K562 (cell line): ENCODE results near the gene CASP9. TPM values are rescaled to one million over a fixed set of nuclear protein-coding genes. Genes with fewer than 3 reads are reported as not detected.
"Not testable (repeated sequence)": the region's sequence is repeated elsewhere in the genome, so short reads cannot be mapped to it uniquely, and the experiment has no call there.

ENCODE experiments used
- ATAC-seq: fragments of 200-7000 bp; cut with Tn5 transposase; 3 replicates; pipeline ENCODE4 v1.9.1; 2020; ENCODE audit warnings: moderate library complexity
- BruUV-seq: library from RNA; stranded (reverse); fragments of 400-500 nt; replicated peaks from 2 replicates; lab custom pipeline; 2021; lab: Mats Ljungman, UMichigan
- CTCF ChIA-PET: fragments of 300-600 bp; formaldehyde crosslinking; extraction: SDS; loops from one replicate; lab custom pipeline; 2021; ENCODE audit warnings: low intra/inter-chr PET ratio; lab: Yijun Ruan, JAX
- POLR2A ChIA-PET: fragments of 300-600, 350-650 bp; sonication (Branson Sonifier 250); formaldehyde crosslinking; extraction: SDS; loops from one replicate; lab custom pipeline; 2021; ENCODE audit warnings: antibody characterized with exemption, inconsistent platforms; lab: Yijun Ruan, JAX
- DNase-seq, 4 experiments: peaks; one replicate each; pipeline versions ENCODE4 v3.0.0 to v3.0.0-alpha.2; 2011 to 2018; ENCODE audit warnings: low spot score in 3 of 4, mixed read lengths in 3 of 4; ENCODE audit errors: extremely low read depth in 1 of 4
- FAIRE-seq: peaks from 2 replicates; lab custom pipeline; 2011; peaks lifted over from hg19 to GRCh38; lab: Jason Lieb, UNC
- H2AFZ ChIP-seq: 2 replicates; pipeline ENCODE4 v1.6.0; 2011; ENCODE audit warnings: low read depth, low read length, control low read depth, inconsistent platforms
- H3K27ac ChIP-seq: fragments of 200-600 bp; 3 replicates; pipeline ENCODE4 v1.8.0; 2011; ENCODE audit warnings: low read depth, mild to moderate bottlenecking, control low read depth, inconsistent platforms, low read length, moderate library complexity, mixed read lengths; ENCODE audit errors: extremely low read depth
- H3K27me3 ChIP-seq, 2 experiments: fragments of 300-600 bp in 1 of 2; 2 replicates in 1 of 2; 3 replicates in 1 of 2; pipeline versions ENCODE4 v1.6.0 to v1.8.0; 2011; ENCODE audit warnings: inconsistent platforms in 2 of 2, low read length in 2 of 2, mild to moderate bottlenecking in 1 of 2, mixed read lengths in 1 of 2, moderate library complexity in 1 of 2; ENCODE audit not compliant: control insufficient read depth in 2 of 2, insufficient read depth in 2 of 2
- H3K36me3 ChIP-seq: fragments of 300-600 bp; 3 replicates; pipeline ENCODE4 v1.8.0; 2011; ENCODE audit warnings: mild to moderate bottlenecking, low read length, inconsistent platforms; ENCODE audit not compliant: control insufficient read depth, insufficient read depth
- H3K4me1 ChIP-seq, 2 experiments: fragments of 200-600 bp in 1 of 2; replicated peaks in 1 of 2; 2 replicates in 1 of 2; 3 replicates in 1 of 2; pipeline versions ENCODE4 v1.5.1 to v1.8.0; 2011; ENCODE audit warnings: inconsistent platforms in 2 of 2, low read length in 2 of 2, mild to moderate bottlenecking in 1 of 2, mixed read lengths in 1 of 2, moderate library complexity in 1 of 2; ENCODE audit not compliant: control insufficient read depth in 2 of 2, insufficient read depth in 2 of 2
- H3K4me2 ChIP-seq: 2 replicates; pipeline ENCODE4 v1.6.1; 2011; ENCODE audit warnings: low read length, control low read depth, inconsistent platforms, mixed read lengths; ENCODE audit not compliant: insufficient read depth
- H3K4me3 ChIP-seq: fragments of 200-600 bp; sonication (generic), shearing (Covaris generic); 2 replicates; pipeline ENCODE4 v1.5.1; 2016; ENCODE audit warnings: control low read depth, inconsistent platforms
- H3K79me2 ChIP-seq: fragments of 200-600 bp; 3 replicates; pipeline ENCODE4 v1.8.0; 2011; ENCODE audit warnings: low read length, inconsistent platforms; ENCODE audit not compliant: control insufficient read depth, insufficient read depth
- H3K9ac ChIP-seq, 2 experiments: 2 replicates each; pipeline versions ENCODE4 v1.6.0 to v1.6.1; 2011; ENCODE audit warnings: low read depth in 2 of 2, low read length in 2 of 2, control low read depth in 1 of 2, inconsistent platforms in 1 of 2, mild to moderate bottlenecking in 1 of 2, mixed read lengths in 1 of 2; ENCODE audit not compliant: insufficient read depth in 1 of 2
- H3K9me1 ChIP-seq: one replicate; pipeline ENCODE4 v1.6.0; 2011; ENCODE audit warnings: inconsistent platforms, mild to moderate bottlenecking, low read length, moderate library complexity; ENCODE audit not compliant: control insufficient read depth, insufficient read depth
- H3K9me3 ChIP-seq: replicated peaks from 2 replicates; pipeline ENCODE4 v1.5.1; 2011; ENCODE audit warnings: low read depth, low read length, inconsistent platforms; ENCODE audit not compliant: control insufficient read depth, insufficient read depth
- H4K20me1 ChIP-seq: replicated peaks from 2 replicates; pipeline ENCODE4 v1.6.1; 2011; ENCODE audit warnings: low read length, inconsistent platforms, mixed read lengths; ENCODE audit not compliant: control insufficient read depth, insufficient read depth
- BCOR ChIP-seq: fragments of 450-650 bp; IDR thresholded peaks from 2 replicates; pipeline ENCODE4 v1.6.1; 2016
- KDM1A ChIP-seq, 2 experiments: fragments of 450-650 bp; IDR thresholded peaks; 2 replicates each; pipeline ENCODE4 v1.6.1; 2016; ENCODE audit warnings: mild to moderate bottlenecking in 2 of 2
- MECOM ChIP-seq: fragments of 250-450 bp; sonication (Bioruptor Pico); IDR thresholded peaks from 2 replicates; pipeline ENCODE4 v1.8.0; 2022; ENCODE audit warnings: inconsistent platforms
- RBM25 ChIP-seq: fragments of 200-400 bp; formaldehyde crosslinking; IDR thresholded peaks from 2 replicates; pipeline ENCODE4 v1.6.1; 2018; ENCODE audit warnings: low read length, low read depth, moderate library complexity; ENCODE audit not compliant: severe bottlenecking
- TFE3 ChIP-seq: fragments of 450-650 bp; formaldehyde crosslinking; IDR thresholded peaks from 2 replicates; pipeline ENCODE4 v1.4.0; 2020; ENCODE audit warnings: mild to moderate bottlenecking, mixed read lengths
- WGBS: fragments of 100-300 bp; shearing (Covaris generic); methylation state at CpG from one replicate; pipeline ENCODE4 v1.1.6; 2016; ENCODE audit warnings: low coverage, mixed read lengths; ENCODE audit not compliant: insufficient coverage; ENCODE audit errors: missing lambda C conversion rate; 5-methylcytosine and 5-hydroxymethylcytosine counted together
- in situ Hi-C: fragments of 300-500 bp; cut with MboI; formaldehyde crosslinking; loops from 4 replicates; pipeline ENCODE4 v1.15.0; 2018; ENCODE audit warnings: inconsistent platforms, mixed read lengths
- intact Hi-C: fragments of 100-400 bp; cut with micrococcal nuclease; formaldehyde crosslinking; loops from 2 replicates; pipeline ENCODE4 v1.14.2; 2022
- polyA plus RNA-seq, 8 experiments: library from polyadenylated mRNA; depleted of rRNA in 4 of 8; stranded (reverse) in 5 of 8; unstranded in 3 of 8; fragments of >200 nt; fragmentation: Nextera tagmentation in 2 of 8; fragmentation: Illumina TruSeq in 1 of 8; extraction: Ambion mirVana in 2 of 8; extraction: Trizol in 1 of 8; gene quantifications; 2 replicates each; pipeline versions ENCODE4 v1.2.1 to v1.2.3, GENCODE V29; 2011 to 2014; ENCODE audit warnings: inconsistent platforms in 1 of 8, missing spikeins in 1 of 8
- total RNA-seq, 7 experiments: library from RNA; depleted of rRNA in 6 of 7; stranded (reverse); fragments of >200 nt in 6 of 7; fragmentation: Illumina TruSeq in 2 of 7; extraction: Trizol in 2 of 7; gene quantifications; 2 replicates each; pipeline versions ENCODE4 v1.2.1 to v1.2.3, GENCODE V29; 2011 to 2021; ENCODE audit warnings: low replicate concordance in 1 of 7

Gene CASP9
- total and polyA plus RNA-seq, 9 of the 15 experiments (the other 6 are each of a cell fraction or from before 2014, with no cell fraction given) = 10.8 to 54.1 (median 30.7) TPM

- 68% methylated on average over 6 of the region's 6 CpGs for WGBS
- H4K20me1 ChIP-seq, intact Hi-C loops, POLR2A ChIA-PET, FAIRE-seq, DNase-seq, H3K27me3 ChIP-seq, H3K4me3 ChIP-seq, H3K4me2 ChIP-seq, ATAC-seq, H3K27ac ChIP-seq, H3K79me2 ChIP-seq, H2AFZ ChIP-seq, H3K4me1 ChIP-seq, H3K36me3 ChIP-seq, H3K9me3 ChIP-seq, CTCF ChIA-PET, H3K9me1 ChIP-seq, in situ Hi-C loops, BruUV-seq, H3K9ac ChIP-seq: not testable (repeated sequence)
- peak; percentile 46 for TF ChIP-seq RBM25
- peak; percentile 60; the same call in 1 of the 2 replicates for TF ChIP-seq BCOR
- TF ChIP-seq KDM1A (IDR thresholded peaks at IDR 0.05) = 0 out of 4 replicates have a peak, but pooled peaks of 1 of the 2 experiments have one; percentile 31
Observed at GRCh38 chr1:15484443-15484842, 39.6 kb downstream of the CASP9 start.

GRCh38 chr1:15483971-15484370 lies 40.0 kb downstream of the CASP9 start:
- CTCF ChIA-PET = no interaction called here
- Histone ChIP-seq H2AFZ (no peak overlapping the region), H3K4me3 (no peak overlapping the region), H3K27ac (no peak overlapping the region), H3K27me3 (no peaks in the 10 kb centered on the region), H4K20me1 (no peaks in the 10 kb centered on the region), H3K36me3 (no peaks in the 10 kb centered on the region), H3K4me2 (no peak overlapping the region), H3K4me1 (0 out of 5 replicates have a peak, but pooled peaks cover 0 to under 1% of the 10 kb centered on the region in 2 experiments), H3K79me2 (no peaks in the 10 kb centered on the region), H3K9me1 (no peaks in the 10 kb centered on the region), H3K9me3 (no peaks in the 10 kb centered on the region), H3K9ac (no peak overlapping the region)
- in situ Hi-C loops (no loop called here), intact Hi-C loops (no loop called here)
- no TSS peak for BruUV-seq
- 28% methylated on average over 2 of the region's 2 CpGs for WGBS
- POLR2A ChIA-PET = no interaction called here
- DNase-seq (no peak), FAIRE-seq (no peak), ATAC-seq (no peak)
- TF ChIP-seq MECOM (CRISPR knock-in tag) = no peak
- TF ChIP-seq TFE3 = peak; percentile 82
